PC-9 (cell line): Measurements from ENCODE around the gene TTLL8.

Experiments used
- EZH2 ChIP-seq: fragments of 200-600 bp; sonication (generic); IDR thresholded peaks from 2 replicates; pipeline ENCODE4 v1.8.0; 2017; ENCODE audit warnings: antibody characterized with exemption, low read depth
- TF ChIP-seq, protein P1 (sequence below): fragments of 200-600 bp; sonication (generic); conservative IDR thresholded peaks from 2 replicates; pipeline ENCODE4 v1.6.1; 2017; ENCODE audit warnings: mixed run types, antibody characterized with exemption, mild to moderate bottlenecking, moderate library complexity

GRCh38 chr22:50085211-50085972 lies 27.3 kb upstream of the TTLL8 start, which contains the start of gene MLC1:
- TF ChIP-seq, protein P1, sequence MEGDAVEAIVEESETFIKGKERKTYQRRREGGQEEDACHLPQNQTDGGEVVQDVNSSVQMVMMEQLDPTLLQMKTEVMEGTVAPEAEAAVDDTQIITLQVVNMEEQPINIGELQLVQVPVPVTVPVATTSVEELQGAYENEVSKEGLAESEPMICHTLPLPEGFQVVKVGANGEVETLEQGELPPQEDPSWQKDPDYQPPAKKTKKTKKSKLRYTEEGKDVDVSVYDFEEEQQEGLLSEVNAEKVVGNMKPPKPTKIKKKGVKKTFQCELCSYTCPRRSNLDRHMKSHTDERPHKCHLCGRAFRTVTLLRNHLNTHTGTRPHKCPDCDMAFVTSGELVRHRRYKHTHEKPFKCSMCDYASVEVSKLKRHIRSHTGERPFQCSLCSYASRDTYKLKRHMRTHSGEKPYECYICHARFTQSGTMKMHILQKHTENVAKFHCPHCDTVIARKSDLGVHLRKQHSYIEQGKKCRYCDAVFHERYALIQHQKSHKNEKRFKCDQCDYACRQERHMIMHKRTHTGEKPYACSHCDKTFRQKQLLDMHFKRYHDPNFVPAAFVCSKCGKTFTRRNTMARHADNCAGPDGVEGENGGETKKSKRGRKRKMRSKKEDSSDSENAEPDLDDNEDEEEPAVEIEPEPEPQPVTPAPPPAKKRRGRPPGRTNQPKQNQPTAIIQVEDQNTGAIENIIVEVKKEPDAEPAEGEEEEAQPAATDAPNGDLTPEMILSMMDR: no peak
- TF ChIP-seq EZH2: no peak
